H9 (cell line): ENCODE data around the gene PRPF4. TPM values are rescaled to one million over a fixed set of nuclear protein-coding genes. Genes with fewer than 3 reads are reported as not detected.

Experiments used
- DNase-seq: peaks from one replicate; pipeline ENCODE4 v3.0.0-alpha.2; 2017
- H2AFZ ChIP-seq: one replicate; pipeline ENCODE4 v1.6.1; 2013; ENCODE audit warnings: mild to moderate bottlenecking, low read length, control low read depth, moderate library complexity
- H2AK5ac ChIP-seq: 2 replicates; pipeline ENCODE4 v1.6.1; 2013; ENCODE audit warnings: low read length, control low read depth, mixed read lengths; ENCODE audit not compliant: insufficient read length
- H2BK120ac ChIP-seq: one replicate; pipeline ENCODE4 v1.6.1; 2013; ENCODE audit warnings: low read depth, mild to moderate bottlenecking, low read length, control low read depth, inconsistent platforms; ENCODE audit not compliant: poor library complexity, severe bottlenecking
- H2BK12ac ChIP-seq: 2 replicates; pipeline ENCODE4 v1.6.1; 2013; ENCODE audit warnings: low read length, control low read depth, mixed read lengths, low read depth; ENCODE audit not compliant: insufficient read length
- H2BK15ac ChIP-seq: 2 replicates; pipeline ENCODE4 v1.6.1; 2013; ENCODE audit warnings: low read depth, low read length, control low read depth
- H2BK20ac ChIP-seq: one replicate; pipeline ENCODE4 v1.6.1; 2013; ENCODE audit warnings: low read depth, mild to moderate bottlenecking, low read length, control low read depth, inconsistent platforms; ENCODE audit not compliant: poor library complexity, severe bottlenecking
- H2BK5ac ChIP-seq: 2 replicates; pipeline ENCODE4 v1.6.1; 2013; ENCODE audit warnings: low read length, control low read depth, mixed read lengths; ENCODE audit not compliant: insufficient read length
- H3K14ac ChIP-seq: 2 replicates; pipeline ENCODE4 v1.6.1; 2013; ENCODE audit warnings: low read length, control low read depth; ENCODE audit not compliant: insufficient read depth
- H3K18ac ChIP-seq: 2 replicates; pipeline ENCODE4 v1.6.1; 2013; ENCODE audit warnings: low read depth, mild to moderate bottlenecking, mixed read lengths, low read length, control low read depth; ENCODE audit not compliant: insufficient read length
- H3K23ac ChIP-seq: 2 replicates; pipeline ENCODE4 v1.6.1; 2013; ENCODE audit warnings: low read length, control low read depth, mixed read lengths, low read depth; ENCODE audit not compliant: insufficient read length
- H3K23me2 ChIP-seq: 2 replicates; pipeline ENCODE4 v1.6.1; 2013; ENCODE audit warnings: low read depth, mild to moderate bottlenecking, mixed read lengths, low read length, control low read depth; ENCODE audit not compliant: insufficient read length, poor library complexity, severe bottlenecking
- H3K27ac ChIP-seq: 2 replicates; pipeline ENCODE4 v1.5.1; 2013; ENCODE audit warnings: low read length, control low read depth, mixed read lengths, low read depth; ENCODE audit not compliant: insufficient read length
- H3K27me3 ChIP-seq: 2 replicates; pipeline ENCODE4 v1.6.1; 2013; ENCODE audit warnings: low read length, control low read depth, inconsistent platforms; ENCODE audit not compliant: insufficient read depth
- H3K4ac ChIP-seq: 2 replicates; pipeline ENCODE4 v1.6.1; 2013; ENCODE audit warnings: low read depth, mild to moderate bottlenecking, control low read depth, inconsistent platforms, low read length, moderate library complexity
- H3K4me1 ChIP-seq: 2 replicates; pipeline ENCODE4 v1.6.1; 2013; ENCODE audit warnings: low read length, control low read depth, inconsistent platforms; ENCODE audit not compliant: insufficient read depth
- H3K4me2 ChIP-seq: 2 replicates; pipeline ENCODE4 v1.6.1; 2013; ENCODE audit warnings: low read length, control low read depth, mixed read lengths; ENCODE audit not compliant: insufficient read length, insufficient read depth
- H3K56ac ChIP-seq: 2 replicates; pipeline ENCODE4 v1.6.1; 2013; ENCODE audit warnings: low read depth, mild to moderate bottlenecking, mixed read lengths, low read length, control low read depth; ENCODE audit not compliant: insufficient read length
- H3K79me1 ChIP-seq: 2 replicates; pipeline ENCODE4 v1.6.1; 2013; ENCODE audit warnings: low read depth, mild to moderate bottlenecking, moderate library complexity, low read length, control low read depth, inconsistent platforms; ENCODE audit not compliant: insufficient read depth, poor library complexity, severe bottlenecking
- H3K79me2 ChIP-seq: 2 replicates; pipeline ENCODE4 v1.6.1; 2013; ENCODE audit warnings: low read length, control low read depth, inconsistent platforms; ENCODE audit not compliant: insufficient read depth
- H3K9ac ChIP-seq: 2 replicates; pipeline ENCODE4 v1.6.1; 2013; ENCODE audit warnings: low read length, control low read depth, mixed read lengths; ENCODE audit not compliant: insufficient read length; ENCODE audit errors: extremely low read depth
- H3K9me3 ChIP-seq: one replicate; pipeline ENCODE4 v1.6.1; 2013; ENCODE audit warnings: low read depth, low read length, inconsistent platforms; ENCODE audit not compliant: control insufficient read depth
- H3T11ph ChIP-seq: one replicate; pipeline ENCODE4 v1.6.1; 2013; ENCODE audit warnings: mild to moderate bottlenecking, low read length, control low read depth, inconsistent platforms
- H4K20me1 ChIP-seq: one replicate; pipeline ENCODE4 v1.6.1; 2013; ENCODE audit not compliant: control insufficient read depth, insufficient read length, insufficient read depth
- H4K5ac ChIP-seq: 2 replicates; pipeline ENCODE4 v1.6.1; 2013; ENCODE audit warnings: low read depth, mild to moderate bottlenecking, mixed read lengths, low read length, control low read depth; ENCODE audit not compliant: insufficient read length
- H4K8ac ChIP-seq: replicated peaks from 2 replicates; pipeline ENCODE4 v1.6.1; 2013; ENCODE audit warnings: low read length, control low read depth, mixed read lengths, low read depth; ENCODE audit not compliant: insufficient read length
- H4K91ac ChIP-seq: 2 replicates; pipeline ENCODE4 v1.6.1; 2013; ENCODE audit warnings: low read depth, mild to moderate bottlenecking, moderate library complexity, mixed read lengths, low read length, control low read depth; ENCODE audit not compliant: insufficient read length
- H3K27ac Mint-ChIP-seq, 3 experiments: 2 replicates in 2 of 3; 3 replicates in 1 of 3; pipeline ENCODE4 v1.8.0; 2020 to 2021; ENCODE audit warnings: mixed read lengths in 3 of 3, mild to moderate bottlenecking in 1 of 3, moderate library complexity in 1 of 3
- H3K27me3 Mint-ChIP-seq: 2 replicates; pipeline ENCODE4 v1.8.0; 2021; ENCODE audit warnings: low read depth, mild to moderate bottlenecking, moderate library complexity, mixed read lengths
- H3K36me3 Mint-ChIP-seq, 3 experiments: 2 replicates in 2 of 3; 3 replicates in 1 of 3; pipeline ENCODE4 v1.8.0; 2020 to 2021; ENCODE audit warnings: low read depth in 3 of 3, mixed read lengths in 3 of 3; ENCODE audit not compliant: insufficient read depth in 1 of 3
- H3K4me1 Mint-ChIP-seq, 2 experiments: 2 replicates each; pipeline ENCODE4 v1.8.0; 2020; ENCODE audit warnings: mixed read lengths in 2 of 2
- H3K4me3 Mint-ChIP-seq, 2 experiments: 2 replicates in 1 of 2; 3 replicates in 1 of 2; pipeline ENCODE4 v1.8.0; 2020 to 2021; ENCODE audit warnings: mild to moderate bottlenecking in 2 of 2, mixed read lengths in 2 of 2, moderate library complexity in 1 of 2
- H3K9me3 Mint-ChIP-seq, 2 experiments: 2 replicates in 1 of 2; 3 replicates in 1 of 2; pipeline ENCODE4 v1.8.0; 2020; ENCODE audit warnings: mild to moderate bottlenecking in 2 of 2, mixed read lengths in 2 of 2, moderate library complexity in 1 of 2
- CTCF ChIP-seq: fragments of 200-600 bp; sonication (generic); conservative IDR thresholded peaks from 3 replicates; pipeline ENCODE4 v1.8.0; 2021; ENCODE audit warnings: antibody characterized with exemption, mild to moderate bottlenecking
- WGBS: extraction: QIAGEN DNeasy Blood & Tissue Kit; methylation state at CpG from one replicate; pipeline ENCODE4 v1.1.7; 2013; ENCODE audit warnings: missing lambda C conversion rate, low lambda C conversion rate, mixed read lengths; ENCODE audit not compliant: insufficient read length; ENCODE audit errors: extremely low coverage; 5-methylcytosine and 5-hydroxymethylcytosine counted together
- total RNA-seq: library from RNA; stranded (reverse); gene quantifications from 2 replicates; pipeline ENCODE4 v1.2.1, GENCODE V29; 2021

PRPF4 gene
- total RNA-seq, 1 experiment from 2014 or later = 49.8 TPM

GRCh38 chr9:113266174-113266573 lies 9.3 kb upstream of the PRPF4 start:
- no peak overlapping the region for H3K23ac ChIP-seq
- H4K91ac ChIP-seq = no peak overlapping the region
- H3K4ac ChIP-seq = no peak overlapping the region
- no peak overlapping the region for H3K4me2 ChIP-seq
- H3T11ph ChIP-seq = no peak overlapping the region
- no CpG with 5 or more reads among the region's 3 CpGs for WGBS
- H4K5ac ChIP-seq = no peak overlapping the region
- H4K8ac ChIP-seq = no peak overlapping the region
- H3K4me1 Mint-ChIP-seq = no peaks in the 10 kb centered on the region
- H2BK120ac ChIP-seq = no peak overlapping the region
- no peaks in the 10 kb centered on the region for H3K79me1 ChIP-seq
- H2AK5ac ChIP-seq = no peak overlapping the region
- H3K23me2 ChIP-seq = no peaks in the 10 kb centered on the region
- no peak overlapping the region for H2BK20ac ChIP-seq
- no peak overlapping the region for H3K27ac Mint-ChIP-seq
- no peak overlapping the region for H2BK15ac ChIP-seq
- H3K9ac ChIP-seq = no peak overlapping the region
- no peaks in the 10 kb centered on the region for H3K27me3 ChIP-seq
- no peak for TF ChIP-seq CTCF
- H3K27me3 Mint-ChIP-seq = no peaks in the 10 kb centered on the region
- H3K79me2 ChIP-seq = no peaks in the 10 kb centered on the region
- H3K56ac ChIP-seq = no peak overlapping the region
- no peaks in the 10 kb centered on the region for H3K9me3 Mint-ChIP-seq
- H3K36me3 Mint-ChIP-seq = peaks cover 5 to 45% (median 23%) of the 10 kb centered on the region in 3 experiments; a peak in 5 of 7 replicates
- H2AFZ ChIP-seq = no peak overlapping the region
- no peak overlapping the region for H3K27ac ChIP-seq
- no peaks in the 10 kb centered on the region for H3K9me3 ChIP-seq
- H3K4me1 ChIP-seq = no peaks in the 10 kb centered on the region
- H4K20me1 ChIP-seq = no peaks in the 10 kb centered on the region
- no peak overlapping the region for H3K4me3 Mint-ChIP-seq
- no peak for DNase-seq
- H3K18ac ChIP-seq = no peak overlapping the region
- no peak overlapping the region for H2BK5ac ChIP-seq
- H2BK12ac ChIP-seq = no peak overlapping the region
- H3K14ac ChIP-seq = no peak overlapping the region
